ENCODE measurements around the gene DNAJA1.
"Not testable (repeated sequence)": the region's sequence is repeated elsewhere in the genome, so short reads cannot be mapped to it uniquely, and the experiment has no call there.

Gene DNAJA1

DNA sequence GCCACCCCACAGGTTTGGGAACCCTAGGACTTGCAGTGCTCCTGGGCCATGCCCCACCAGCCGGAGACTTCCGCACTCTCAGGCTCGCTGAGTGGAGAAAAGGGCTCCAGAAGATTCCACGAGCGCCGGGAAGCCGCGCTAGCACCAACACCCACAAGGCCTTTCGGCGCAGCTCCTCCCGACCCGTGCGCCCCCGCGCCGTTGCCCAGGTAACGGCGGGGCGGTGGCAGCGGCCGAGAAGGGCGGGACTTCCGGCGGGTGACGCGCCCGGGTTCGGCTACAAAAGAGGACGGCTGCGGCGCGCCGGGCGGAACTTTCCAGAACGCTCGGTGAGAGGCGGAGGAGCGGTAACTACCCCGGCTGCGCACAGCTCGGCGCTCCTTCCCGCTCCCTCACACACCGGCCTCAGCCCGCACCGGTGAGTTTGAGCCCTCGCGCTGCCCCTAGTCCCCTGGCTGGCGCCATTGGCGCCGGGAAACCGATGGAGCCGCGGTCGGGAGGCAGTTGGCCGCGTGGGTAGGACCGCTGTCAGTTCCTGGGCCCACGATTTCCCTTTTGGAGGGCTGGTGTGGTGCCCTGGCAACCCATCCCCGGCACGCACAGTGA, at the start of gene DNAJA1:
Gene DNAJA1 (plus strand): TSS at position 308 of the 606 bp plus-strand sequence. CDS start 1,212 bp downstream, outside the sequence.
- Mint-ChIP-seq H3K4me3 (peak within 1 kb of the TSS; percentile 95), H3K27ac (peak within 1 kb of the TSS; percentile 97), H3K9me3 (no peaks in the 10 kb centered on the region), H3K27me3 (no peaks in the 10 kb centered on the region), H3K36me3 (ENCODE audit: low read depth) (peaks cover 76% of the 10 kb centered on the region), H3K4me1 (ENCODE audit: low read depth) (peaks cover 74% of the 10 kb centered on the region)

DNA sequence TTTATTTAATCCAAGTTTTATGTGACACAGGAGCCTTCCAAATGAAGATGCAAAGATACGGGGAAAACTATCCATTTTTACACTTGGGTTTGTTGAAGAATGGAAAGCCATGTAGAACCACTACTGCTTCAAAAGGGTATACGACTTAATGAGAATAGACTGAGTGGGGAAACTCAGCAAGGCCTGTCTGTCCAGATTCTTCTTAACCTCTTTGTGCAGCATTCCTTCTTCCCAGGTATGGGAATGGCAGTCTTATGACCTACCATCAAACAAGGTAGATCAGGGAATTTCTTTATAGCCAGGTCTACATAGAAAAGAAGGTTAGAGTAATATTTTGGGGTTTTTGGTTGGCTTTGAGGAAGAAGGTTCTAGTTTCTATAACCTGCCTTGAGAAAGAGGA, 47.0 kb upstream of the DNAJA1 start:
- Mint-ChIP-seq H3K36me3 (ENCODE audit: low read depth) (peaks cover 61% of the 10 kb centered on the region), H3K27ac (no peak overlapping the region), H3K27me3 (no peaks in the 10 kb centered on the region), H3K4me1 (ENCODE audit: low read depth) (no peaks in the 10 kb centered on the region), H3K4me3 (no peak overlapping the region), H3K9me3 (no peaks in the 10 kb centered on the region)

GRCh38 chr9:32986971-32987370, 38.1 kb upstream of the DNAJA1 start:
- no peaks in the 10 kb centered on the region for H3K9me3 Mint-ChIP-seq
- no peak overlapping the region for H3K4me3 Mint-ChIP-seq
- H3K4me1 Mint-ChIP-seq (ENCODE audit: low read depth): no peaks in the 10 kb centered on the region
- H3K36me3 Mint-ChIP-seq (ENCODE audit: low read depth): peaks cover 81% of the 10 kb centered on the region
- no peak overlapping the region for H3K27ac Mint-ChIP-seq
- H3K27me3 Mint-ChIP-seq: no peaks in the 10 kb centered on the region

GRCh38 chr9:32989660-32990059, 35.4 kb upstream of the DNAJA1 start:
- Mint-ChIP-seq H3K9me3 (no peaks in the 10 kb centered on the region), H3K4me1 (ENCODE audit: low read depth) (no peaks in the 10 kb centered on the region), H3K27ac (no peak overlapping the region), H3K27me3 (no peaks in the 10 kb centered on the region), H3K4me3 (no peak overlapping the region), H3K36me3 (ENCODE audit: low read depth) (peaks cover 79% of the 10 kb centered on the region)

DNA sequence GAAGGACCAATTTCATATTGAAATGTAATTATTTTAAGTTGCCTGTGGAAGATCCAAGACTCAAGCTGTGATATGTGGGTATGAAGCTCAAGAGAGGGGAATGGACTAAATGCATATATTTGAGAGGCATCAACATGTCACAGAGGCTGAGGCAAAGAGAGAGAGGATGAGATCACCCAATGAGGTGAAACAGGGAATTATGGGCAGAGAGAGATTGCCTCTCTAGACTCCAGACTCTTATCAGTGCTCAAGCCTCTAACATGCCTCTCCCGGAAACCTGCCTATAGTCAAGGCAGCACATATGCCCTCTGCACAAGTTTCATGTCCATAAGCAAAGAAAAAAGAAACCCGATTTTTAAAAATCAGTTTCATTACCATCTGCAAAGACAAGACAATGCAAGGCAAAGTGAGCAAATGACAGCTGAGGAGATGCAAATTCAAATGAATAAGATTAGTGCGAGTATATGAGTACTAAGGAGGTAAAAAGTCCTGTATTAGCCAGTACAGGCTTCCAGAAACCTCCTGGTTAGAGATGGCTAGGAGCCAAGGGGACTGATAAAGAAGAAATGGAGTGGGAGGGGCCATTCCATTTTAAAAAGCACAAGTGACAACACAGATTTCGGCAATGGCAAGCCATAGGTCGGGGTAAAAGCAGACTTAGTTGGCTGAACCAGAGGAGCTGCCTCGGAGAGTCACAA, 33.0 kb upstream of the DNAJA1 start:
- H3K27me3 Mint-ChIP-seq: no peaks in the 10 kb centered on the region
- no peak overlapping the region for H3K4me3 Mint-ChIP-seq
- H3K9me3 Mint-ChIP-seq: no peaks in the 10 kb centered on the region
- peaks cover 2% of the 10 kb centered on the region for H3K4me1 Mint-ChIP-seq (ENCODE audit: low read depth)
- H3K27ac Mint-ChIP-seq: no peak overlapping the region
- peaks cover 84% of the 10 kb centered on the region for H3K36me3 Mint-ChIP-seq (ENCODE audit: low read depth)

GRCh38 chr9:32992595-32993238, 32.4 kb upstream of the DNAJA1 start:
- no peaks in the 10 kb centered on the region for H3K27me3 Mint-ChIP-seq
- H3K9me3 Mint-ChIP-seq: no peaks in the 10 kb centered on the region
- no peak overlapping the region for H3K4me3 Mint-ChIP-seq
- peaks cover 8% of the 10 kb centered on the region for H3K4me1 Mint-ChIP-seq (ENCODE audit: low read depth)
- peaks cover 84% of the 10 kb centered on the region for H3K36me3 Mint-ChIP-seq (ENCODE audit: low read depth)
- no peak overlapping the region for H3K27ac Mint-ChIP-seq

DNA sequence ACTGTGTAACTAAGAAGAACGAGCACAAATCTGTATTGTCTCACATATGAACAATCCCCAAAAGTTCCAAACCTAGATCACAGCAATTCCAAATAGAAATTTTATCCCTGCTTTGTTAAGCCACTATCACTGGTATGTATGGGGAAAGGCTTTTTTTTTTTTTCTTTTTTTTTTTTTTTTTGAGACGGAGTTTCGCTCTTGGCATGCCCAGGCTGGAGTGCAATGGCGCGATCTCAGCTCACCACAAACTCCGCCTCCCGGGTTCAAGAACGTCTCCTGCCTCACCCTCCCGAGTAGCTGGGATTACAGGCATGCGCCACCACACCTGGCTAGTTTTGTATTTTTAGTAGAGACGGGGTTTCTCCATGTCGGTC, 24.4 kb upstream of the DNAJA1 start:
- peak overlapping the region; percentile 92 for H3K27ac Mint-ChIP-seq
- peaks cover 41% of the 10 kb centered on the region for H3K4me1 Mint-ChIP-seq (ENCODE audit: low read depth)
- not testable (repeated sequence) for H3K27me3 Mint-ChIP-seq, H3K9me3 Mint-ChIP-seq
- H3K36me3 Mint-ChIP-seq (ENCODE audit: low read depth): peaks cover 35% of the 10 kb centered on the region
- H3K4me3 Mint-ChIP-seq: peak overlapping the region; percentile 95

- not testable (repeated sequence) for H3K4me3 Mint-ChIP-seq; H3K27me3 Mint-ChIP-seq; H3K9me3 Mint-ChIP-seq; H3K36me3 Mint-ChIP-seq (ENCODE audit: low read depth); H3K27ac Mint-ChIP-seq
- H3K4me1 Mint-ChIP-seq (ENCODE audit: low read depth): peaks cover 15% of the 10 kb centered on the region
These were observed 19.7 kb upstream of the DNAJA1 start for GRCh38 chr9:33005335-33005734.

- Mint-ChIP-seq H3K9me3 (no peaks in the 10 kb centered on the region), H3K27me3 (no peaks in the 10 kb centered on the region), H3K4me1 (ENCODE audit: low read depth) (no peaks in the 10 kb centered on the region), H3K4me3 (no peak overlapping the region), H3K36me3 (ENCODE audit: low read depth) (no peaks in the 10 kb centered on the region), H3K27ac (no peak overlapping the region)
These were observed 17.3 kb upstream of the DNAJA1 start for GRCh38 chr9:33007755-33008154.

DNA sequence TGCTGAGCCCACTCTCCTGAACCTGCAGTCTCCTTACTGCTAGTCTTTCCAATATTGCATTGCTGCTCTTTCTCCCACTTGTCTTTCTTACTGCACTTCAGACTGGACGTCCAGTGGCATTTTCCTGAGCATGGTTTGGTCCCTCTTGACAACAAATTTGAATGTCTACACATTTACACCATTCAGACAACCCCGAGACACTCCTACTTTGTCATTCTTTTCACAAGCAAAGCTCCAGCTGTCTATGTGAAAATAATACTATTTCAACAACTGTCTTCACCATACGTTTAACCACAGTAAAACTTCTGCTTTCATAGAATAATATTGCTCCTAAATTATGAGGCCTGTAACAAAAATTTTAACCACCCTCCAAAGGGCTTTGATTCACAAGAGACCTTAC, 13.2 kb upstream of the DNAJA1 start:
- no peaks in the 10 kb centered on the region for H3K9me3 Mint-ChIP-seq
- H3K4me1 Mint-ChIP-seq (ENCODE audit: low read depth): no peaks in the 10 kb centered on the region
- no peak overlapping the region for H3K27ac Mint-ChIP-seq
- no peak overlapping the region for H3K4me3 Mint-ChIP-seq
- H3K27me3 Mint-ChIP-seq: no peaks in the 10 kb centered on the region
- no peaks in the 10 kb centered on the region for H3K36me3 Mint-ChIP-seq (ENCODE audit: low read depth)

GRCh38 chr9:33012328-33013069, 12.6 kb upstream of the DNAJA1 start:
- H3K4me1 Mint-ChIP-seq (ENCODE audit: low read depth): peaks cover 3% of the 10 kb centered on the region

GRCh38 chr9:33013962-33014664, 11.0 kb upstream of the DNAJA1 start:
- Mint-ChIP-seq H3K27ac (no peak overlapping the region), H3K4me1 (ENCODE audit: low read depth) (peaks cover 4% of the 10 kb centered on the region), H3K36me3 (ENCODE audit: low read depth) (peaks cover 6% of the 10 kb centered on the region), H3K27me3 (no peaks in the 10 kb centered on the region), H3K4me3 (no peak overlapping the region), H3K9me3 (no peaks in the 10 kb centered on the region)

More at GRCh38 chr9:33012328-33013069, 12.6 kb upstream of the DNAJA1 start:
- Mint-ChIP-seq H3K27me3 (no peaks in the 10 kb centered on the region), H3K36me3 (ENCODE audit: low read depth) (no peaks in the 10 kb centered on the region), H3K9me3 (no peaks in the 10 kb centered on the region), H3K4me3 (no peak overlapping the region), H3K27ac (no peak overlapping the region)

GRCh38 chr9:33014665-33015014, 10.4 kb upstream of the DNAJA1 start:
- Mint-ChIP-seq H3K27ac (no peak overlapping the region), H3K4me1 (ENCODE audit: low read depth) (peaks cover 4% of the 10 kb centered on the region), H3K4me3 (no peak overlapping the region), H3K36me3 (ENCODE audit: low read depth) (peaks cover 6% of the 10 kb centered on the region), H3K27me3 (no peaks in the 10 kb centered on the region), H3K9me3 (no peaks in the 10 kb centered on the region)

GRCh38 chr9:33017283-33018041, 7.6 kb upstream of the DNAJA1 start:
- peaks cover 25% of the 10 kb centered on the region for H3K36me3 Mint-ChIP-seq (ENCODE audit: low read depth)
- H3K9me3 Mint-ChIP-seq: no peaks in the 10 kb centered on the region
- no peak overlapping the region for H3K4me3 Mint-ChIP-seq
- H3K27ac Mint-ChIP-seq: no peak overlapping the region
- no peaks in the 10 kb centered on the region for H3K27me3 Mint-ChIP-seq
- peaks cover 17% of the 10 kb centered on the region for H3K4me1 Mint-ChIP-seq (ENCODE audit: low read depth)

All from stimulated activated naive CD8-positive, alpha-beta T cell treated with anti-CD3 and anti-CD28 coated beads, Interleukin-15, Interleukin-2, amounts not matched to agents 100 ng/mL and 50 ng/mL, for 24 hours (primary cell).